RWPE1 (cell line): ENCODE data around the gene SOWAHC.
"Not testable (repeated sequence)": the region's sequence is repeated elsewhere in the genome, so short reads cannot be mapped to it uniquely, and the experiment has no call there.

Source experiments
- CTCF ChIA-PET: fragments of 350-600 bp; sonication (Branson Sonifier 250); formaldehyde crosslinking; extraction: SDS; loops from one replicate; lab custom pipeline; 2021; lab: Yijun Ruan, JAX
- POLR2A ChIA-PET: fragments of 400-600 bp; formaldehyde crosslinking; extraction: SDS; loops from one replicate; lab custom pipeline; 2020; ENCODE audit warnings: antibody characterized with exemption; ENCODE audit not compliant: low non-redundant PET; lab: Yijun Ruan, JAX
- DNase-seq: peaks from one replicate; pipeline ENCODE4 v3.0.0; 2012; ENCODE audit warnings: low spot score
- H3K27ac ChIP-seq: fragments of 450-650 bp; 2 replicates; pipeline ENCODE4 v1.5.1; 2017
- TF ChIP-seq, protein P1 (sequence below): fragments of 450-650 bp; conservative IDR thresholded peaks from 2 replicates; pipeline ENCODE4 v1.5.1; 2017; ENCODE audit warnings: low read depth, mild to moderate bottlenecking

Gene SOWAHC

DNA sequence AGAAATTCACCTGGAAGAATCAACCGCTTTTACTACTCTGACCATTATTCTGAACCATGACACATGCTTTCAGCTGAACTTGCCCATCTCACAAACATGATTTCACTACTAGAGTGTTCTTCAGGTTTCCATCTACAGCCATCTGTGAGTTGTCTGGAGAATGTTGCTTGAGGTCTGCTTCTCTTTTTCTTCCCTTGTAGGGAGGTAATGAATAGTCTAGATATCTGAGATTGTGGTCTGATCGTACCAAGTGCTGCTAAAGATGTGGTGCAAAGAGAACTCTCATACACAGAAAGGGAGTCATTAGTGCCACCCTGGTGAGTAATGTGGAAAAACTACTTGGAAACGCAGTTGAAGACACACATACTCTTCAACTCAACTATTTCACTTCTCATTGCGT lies 10.2 kb downstream of the SOWAHC start:
- ChIA-PET CTCF (no interaction called here), POLR2A (no interaction called here)
- TF ChIP-seq, protein P1, sequence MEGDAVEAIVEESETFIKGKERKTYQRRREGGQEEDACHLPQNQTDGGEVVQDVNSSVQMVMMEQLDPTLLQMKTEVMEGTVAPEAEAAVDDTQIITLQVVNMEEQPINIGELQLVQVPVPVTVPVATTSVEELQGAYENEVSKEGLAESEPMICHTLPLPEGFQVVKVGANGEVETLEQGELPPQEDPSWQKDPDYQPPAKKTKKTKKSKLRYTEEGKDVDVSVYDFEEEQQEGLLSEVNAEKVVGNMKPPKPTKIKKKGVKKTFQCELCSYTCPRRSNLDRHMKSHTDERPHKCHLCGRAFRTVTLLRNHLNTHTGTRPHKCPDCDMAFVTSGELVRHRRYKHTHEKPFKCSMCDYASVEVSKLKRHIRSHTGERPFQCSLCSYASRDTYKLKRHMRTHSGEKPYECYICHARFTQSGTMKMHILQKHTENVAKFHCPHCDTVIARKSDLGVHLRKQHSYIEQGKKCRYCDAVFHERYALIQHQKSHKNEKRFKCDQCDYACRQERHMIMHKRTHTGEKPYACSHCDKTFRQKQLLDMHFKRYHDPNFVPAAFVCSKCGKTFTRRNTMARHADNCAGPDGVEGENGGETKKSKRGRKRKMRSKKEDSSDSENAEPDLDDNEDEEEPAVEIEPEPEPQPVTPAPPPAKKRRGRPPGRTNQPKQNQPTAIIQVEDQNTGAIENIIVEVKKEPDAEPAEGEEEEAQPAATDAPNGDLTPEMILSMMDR: no peak
- H3K27ac ChIP-seq: no peak overlapping the region
- no peak for DNase-seq

DNA sequence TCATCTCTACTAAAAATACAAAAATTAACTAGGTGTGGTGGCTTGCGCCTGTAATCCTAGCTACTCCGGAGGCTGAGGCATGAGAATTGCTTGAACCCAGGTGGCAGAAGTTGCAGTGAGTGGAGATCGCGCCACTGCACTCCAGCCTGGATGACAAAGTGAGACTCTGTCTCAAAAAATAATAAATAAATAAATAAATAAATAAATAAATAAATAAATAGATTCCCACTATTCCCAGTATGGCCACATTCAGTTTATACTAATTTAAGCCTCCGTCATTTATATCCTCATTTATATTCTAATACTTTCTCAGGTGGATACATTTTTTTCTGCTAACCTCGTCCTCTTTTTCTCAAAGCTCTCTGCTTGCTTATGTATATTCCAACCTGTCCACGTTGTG lies 14.2 kb downstream of the SOWAHC start:
- H3K27ac ChIP-seq, DNase-seq, POLR2A ChIA-PET, CTCF ChIA-PET: not testable (repeated sequence)

DNA sequence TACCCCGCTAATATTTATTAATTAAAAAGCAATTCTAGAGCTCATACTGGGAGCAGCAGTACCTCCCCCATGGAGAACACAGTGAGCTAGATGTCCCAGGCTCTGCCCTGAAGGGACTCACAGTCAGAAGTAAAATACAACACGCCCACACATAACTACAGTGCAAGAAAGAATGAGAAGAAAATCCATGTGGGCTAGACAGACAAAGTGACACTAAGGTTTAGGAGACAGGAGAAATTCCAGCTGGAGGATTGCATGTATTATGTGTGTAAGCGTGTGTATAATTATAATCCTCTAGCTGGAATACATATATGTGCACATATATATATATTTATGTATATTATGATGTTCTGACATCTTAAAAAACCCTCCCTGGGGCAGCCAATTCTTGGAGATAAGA lies 15.7 kb downstream of the SOWAHC start:
- CTCF ChIA-PET: interaction anchor here (0.5 kb wide), 1 partner anchor 68 kb away, joined by 4 read pairs; no protein-coding TSS in a partner anchor
- POLR2A ChIA-PET: no interaction called here
- DNase-seq: no peak
- H3K27ac ChIP-seq: no peak overlapping the region
- TF ChIP-seq, protein P1: no peak

DNA sequence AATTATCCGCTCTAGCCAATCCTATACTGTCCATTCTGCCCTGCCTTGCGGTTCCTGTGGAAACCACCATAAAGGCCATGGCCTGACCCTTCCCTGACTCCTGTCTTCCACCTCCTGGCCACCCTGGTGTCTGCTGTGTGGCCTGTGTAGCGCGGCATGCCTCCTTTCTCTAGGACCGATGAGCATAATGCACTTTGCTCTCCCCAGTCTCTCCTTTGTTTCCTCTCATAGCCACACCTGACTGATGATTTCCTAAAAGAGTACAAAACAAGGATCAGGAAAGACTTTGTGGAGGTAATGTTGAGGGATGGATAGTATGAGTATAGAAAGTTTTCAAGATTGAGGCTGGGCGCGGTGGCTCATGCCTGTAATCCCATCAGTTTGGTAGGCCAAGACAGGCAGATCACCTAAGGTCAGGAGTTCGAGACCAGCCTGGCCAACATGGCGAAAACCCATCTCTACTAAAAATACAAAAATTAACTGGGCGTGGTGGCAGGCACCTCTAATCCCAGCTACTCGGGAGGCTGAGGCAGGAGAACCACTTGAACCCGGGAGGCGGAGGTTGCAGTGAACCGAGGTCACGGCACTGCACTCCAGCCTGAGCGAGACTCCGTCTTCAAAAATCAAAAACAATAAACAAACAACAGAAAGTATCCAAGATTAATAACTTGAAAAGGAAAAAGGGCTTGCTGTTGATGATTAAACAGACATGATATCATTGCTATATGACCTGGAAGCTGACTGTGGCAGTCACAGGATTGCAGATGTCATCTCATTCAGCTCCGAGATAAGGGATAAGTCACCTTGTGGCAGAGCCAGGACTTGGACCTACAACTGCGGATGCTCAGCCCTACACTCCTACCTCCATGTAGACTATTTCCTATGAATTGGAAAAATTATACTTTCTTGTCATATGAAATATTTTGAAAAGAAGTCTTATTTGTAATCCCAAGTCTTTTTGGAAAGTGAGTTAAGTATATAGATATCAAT lies 16.6 kb downstream of the SOWAHC start:
- TF ChIP-seq, protein P1: no peak
- POLR2A ChIA-PET: no interaction called here
- no peak for DNase-seq
- H3K27ac ChIP-seq: no peak overlapping the region
- CTCF ChIA-PET: no interaction called here

DNA sequence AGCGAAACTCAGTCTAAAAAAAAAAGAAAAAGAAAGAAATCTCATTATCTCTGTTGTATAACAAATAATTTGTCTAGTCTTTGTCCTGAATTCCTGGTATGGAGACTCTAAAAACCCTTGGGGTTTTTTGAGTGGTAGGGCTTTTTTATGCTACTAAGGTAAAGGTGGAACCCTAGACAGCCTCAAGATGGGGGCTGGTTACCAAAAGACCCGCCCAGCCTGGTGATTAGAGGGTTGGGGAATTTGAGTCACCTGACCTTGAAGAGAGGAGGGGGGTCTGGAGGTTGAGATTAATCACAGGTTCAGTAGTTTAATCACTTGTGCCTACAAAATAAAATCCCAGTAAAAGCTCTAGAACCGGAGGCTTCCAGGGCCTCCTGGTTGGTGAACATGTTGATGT lies 17.6 kb downstream of the SOWAHC start:
- ChIA-PET CTCF (no interaction called here), POLR2A (no interaction called here)
- TF ChIP-seq, protein P1: no peak
- no peak overlapping the region for H3K27ac ChIP-seq
- no peak for DNase-seq

DNA sequence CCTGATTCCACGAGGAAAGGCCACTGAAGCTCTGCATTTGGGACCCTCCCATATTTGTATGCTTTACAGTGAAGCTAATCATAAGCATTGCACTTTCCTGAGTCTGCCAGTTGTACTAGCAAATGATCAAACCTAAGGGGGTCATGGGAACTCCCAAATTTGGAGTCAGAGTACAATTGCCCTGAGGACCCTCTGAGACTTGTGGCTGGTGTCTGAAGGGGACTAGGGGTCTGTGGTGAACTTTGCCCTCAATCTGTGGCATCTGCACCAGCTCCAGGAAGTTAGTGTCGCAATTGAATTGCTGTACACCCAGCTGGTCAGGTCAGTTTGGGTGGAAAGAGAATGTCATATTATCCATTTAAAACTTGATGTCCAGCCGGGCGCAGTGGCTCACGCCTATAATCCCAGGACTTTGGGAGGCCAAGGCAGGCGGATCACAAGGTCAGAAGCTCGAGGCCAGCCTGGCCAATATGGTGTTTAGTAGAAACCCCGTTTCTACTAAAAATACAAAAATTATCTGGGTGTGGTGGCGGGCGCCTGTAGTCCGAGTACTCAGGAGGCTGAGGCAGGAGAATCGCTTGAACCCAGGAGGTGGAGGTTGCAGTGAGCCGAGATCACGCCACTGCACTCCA lies 18.1 kb downstream of the SOWAHC start:
- ChIA-PET POLR2A (no interaction called here), CTCF (no interaction called here)
- no peak overlapping the region for H3K27ac ChIP-seq
- TF ChIP-seq, protein P1: no peak
- DNase-seq: no peak
